Right lobe of liver (tissue), 6 donors: ENCODE data around the gene FSTL4. TPM values are rescaled to one million over a fixed set of nuclear protein-coding genes. Genes with fewer than 3 reads are reported as not detected.

ENCODE experiments used
- ATAC-seq, 4 donors: fragments of 200-7000 bp; cut with Tn5 transposase; one replicate each; pipeline ENCODE4 v1.9.1; 2020; ENCODE audit warnings: mild to moderate bottlenecking in 4 of 4, moderate library complexity in 4 of 4
- DNase-seq, 3 donors: peaks; one replicate each; pipeline ENCODE4 v3.0.0-alpha.2; 2020
- H3K27ac ChIP-seq, 3 donors: fragments of 200-600 bp; one replicate each; pipeline ENCODE4 v1.8.0; 2022
- H3K27me3 ChIP-seq, 2 donors: fragments of 200-600 bp; one replicate each; pipeline ENCODE4 v1.8.0; 2022
- H3K36me3 ChIP-seq, 4 donors: fragments of 200-600 bp; sonication (generic) in 1 of 4; one replicate each; pipeline versions ENCODE4 v1.5.1 to v1.8.0; 2017 to 2022; ENCODE audit warnings: control low read depth in 1 of 4
- H3K4me1 ChIP-seq, 4 donors: fragments of 200-600 bp; sonication (generic) in 1 of 4; one replicate each; pipeline versions ENCODE4 v1.5.1 to v1.8.0; 2017 to 2022; ENCODE audit warnings: control low read depth in 1 of 4
- H3K4me3 ChIP-seq, 3 donors: fragments of 200-600 bp; one replicate each; pipeline ENCODE4 v1.8.0; 2022
- H3K9me3 ChIP-seq, 4 donors: fragments of 200-600 bp; sonication (generic) in 1 of 4; one replicate each; pipeline versions ENCODE4 v1.5.1 to v1.8.0; 2017 to 2022; ENCODE audit warnings: control low read depth in 1 of 4
- POLR2A ChIP-seq: fragments of 450-650 bp; IDR thresholded peaks from one replicate; pipeline ENCODE4 v1.6.1; 2017; ENCODE audit warnings: antibody characterized with exemption, mild to moderate bottlenecking
- WGBS: methylation state at CpG from one replicate; pipeline ENCODE4 v1.1.6; 2018; ENCODE audit warnings: low coverage, low lambda C conversion rate; ENCODE audit not compliant: insufficient coverage; ENCODE audit errors: missing lambda C conversion rate; 5-methylcytosine and 5-hydroxymethylcytosine counted together
- intact Hi-C, 2 donors: fragments of 100-400 bp; cut with DNase I; formaldehyde crosslinking; loops; one replicate each; pipeline versions ENCODE4 v1.11.2 to v1.14.1; 2022
- total RNA-seq, 6 experiments: library from RNA; depleted of rRNA in 2 of 6; stranded (reverse); fragments of >200 nt in 2 of 6; fragmentation: NEBNext Ultra II Directional in 3 of 6; extraction: Animal tissue kit (Norgen Biotek cat#: 25700) in 3 of 6; gene quantifications; one replicate each; pipeline versions ENCODE4 v1.1.0 to v1.2.4, GENCODE V29; 2016 to 2023
- TF ChIP-seq, protein P1 (sequence below), 4 donors: fragments of 200-600 bp in 3 of 4; fragments of 450-650 bp in 1 of 4; IDR thresholded peaks; one replicate each; pipeline versions ENCODE4 v1.5.1 to v1.8.0; 2016 to 2022; ENCODE audit warnings: antibody characterized with exemption in 4 of 4, mild to moderate bottlenecking in 2 of 4
- donor health status: DM: no; HTN: yes; CAD: no.
- donor health status: DM: no; HTN: no; CAD: no.
- donor health status: DM: no; HTN: no; CAD: no.
- donor health status: DM: no; HTN: yes; CAD: no.
- donor health status: DM: no; HTN: yes; CAD: no.

FSTL4 gene
- total RNA-seq, 6 experiments from 2014 or later: 0.62 to 1.3 (median 0.80) TPM; not detected in 3

DNA sequence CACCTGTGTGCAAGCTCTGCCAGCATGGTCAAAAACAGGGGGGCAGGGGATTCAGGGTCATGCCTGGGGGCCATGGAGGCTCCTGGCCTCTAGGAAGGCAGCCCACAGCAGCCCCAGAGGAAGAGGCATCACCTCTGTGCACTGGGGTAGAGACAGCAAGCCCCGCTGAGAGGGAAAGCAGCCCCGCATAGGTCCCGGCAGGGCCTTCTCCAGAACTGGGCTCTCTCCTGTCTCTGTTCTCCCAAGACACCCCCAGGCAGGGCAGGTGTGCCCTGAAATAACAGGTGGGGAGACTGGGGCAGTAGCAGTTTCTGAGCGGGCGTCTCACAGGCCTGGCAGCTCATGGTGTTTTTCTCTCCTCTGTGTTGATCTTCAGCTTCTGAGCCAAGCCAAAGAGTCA lies 281.4 kb downstream of the FSTL4 start:
- no peak overlapping the region for H3K4me3 ChIP-seq
- TF ChIP-seq, protein P1, sequence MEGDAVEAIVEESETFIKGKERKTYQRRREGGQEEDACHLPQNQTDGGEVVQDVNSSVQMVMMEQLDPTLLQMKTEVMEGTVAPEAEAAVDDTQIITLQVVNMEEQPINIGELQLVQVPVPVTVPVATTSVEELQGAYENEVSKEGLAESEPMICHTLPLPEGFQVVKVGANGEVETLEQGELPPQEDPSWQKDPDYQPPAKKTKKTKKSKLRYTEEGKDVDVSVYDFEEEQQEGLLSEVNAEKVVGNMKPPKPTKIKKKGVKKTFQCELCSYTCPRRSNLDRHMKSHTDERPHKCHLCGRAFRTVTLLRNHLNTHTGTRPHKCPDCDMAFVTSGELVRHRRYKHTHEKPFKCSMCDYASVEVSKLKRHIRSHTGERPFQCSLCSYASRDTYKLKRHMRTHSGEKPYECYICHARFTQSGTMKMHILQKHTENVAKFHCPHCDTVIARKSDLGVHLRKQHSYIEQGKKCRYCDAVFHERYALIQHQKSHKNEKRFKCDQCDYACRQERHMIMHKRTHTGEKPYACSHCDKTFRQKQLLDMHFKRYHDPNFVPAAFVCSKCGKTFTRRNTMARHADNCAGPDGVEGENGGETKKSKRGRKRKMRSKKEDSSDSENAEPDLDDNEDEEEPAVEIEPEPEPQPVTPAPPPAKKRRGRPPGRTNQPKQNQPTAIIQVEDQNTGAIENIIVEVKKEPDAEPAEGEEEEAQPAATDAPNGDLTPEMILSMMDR (IDR thresholded peaks at IDR 0.05): no peak
- TF ChIP-seq POLR2A: no peak
- intact Hi-C loops: no loop called here
- no peak for DNase-seq
- no peaks in the 10 kb centered on the region for H3K27me3 ChIP-seq
- H3K4me1 ChIP-seq: peaks cover 0 to 13% (median 3%) of the 10 kb centered on the region in 4 donors
- H3K27ac ChIP-seq: no peak overlapping the region
- ATAC-seq: no peak
- 80% methylated on average over 2 of the region's 5 CpGs for WGBS
- no peaks in the 10 kb centered on the region for H3K9me3 ChIP-seq
- H3K36me3 ChIP-seq: no peaks in the 10 kb centered on the region

DNA sequence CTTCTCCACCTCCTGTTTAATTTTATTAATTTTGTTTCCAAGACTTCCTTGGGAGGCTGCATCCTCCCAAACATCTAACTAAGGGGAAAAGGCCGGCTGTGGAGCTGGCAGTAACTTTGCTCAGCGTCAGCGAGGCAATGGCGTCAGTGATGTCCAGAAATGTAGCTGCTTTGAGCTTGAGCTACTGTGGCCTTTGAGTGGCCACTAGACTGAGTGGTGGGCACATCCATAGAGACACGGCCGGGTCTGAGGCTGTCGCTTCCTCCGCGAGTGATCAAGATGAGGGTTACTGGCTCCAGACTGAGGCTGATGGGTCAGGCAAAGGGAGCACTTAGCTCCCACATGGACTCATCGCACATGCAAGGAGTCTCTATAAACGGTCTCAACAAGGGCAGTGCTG lies 283.5 kb downstream of the FSTL4 start:
- Histone ChIP-seq H3K9me3 (no peaks in the 10 kb centered on the region), H3K4me3 (no peak overlapping the region), H3K4me1 (peaks cover 0 to 13% (median 3%) of the 10 kb centered on the region in 4 donors), H3K36me3 (no peaks in the 10 kb centered on the region), H3K27ac (no peak overlapping the region), H3K27me3 (no peaks in the 10 kb centered on the region)
- ATAC-seq (no peak), DNase-seq (no peak)
- TF ChIP-seq POLR2A: no peak
- TF ChIP-seq, protein P1 (IDR thresholded peaks at IDR 0.05): no peak
- intact Hi-C loops: no loop called here
- WGBS: 80% methylated on average over 5 of the region's 11 CpGs

DNA sequence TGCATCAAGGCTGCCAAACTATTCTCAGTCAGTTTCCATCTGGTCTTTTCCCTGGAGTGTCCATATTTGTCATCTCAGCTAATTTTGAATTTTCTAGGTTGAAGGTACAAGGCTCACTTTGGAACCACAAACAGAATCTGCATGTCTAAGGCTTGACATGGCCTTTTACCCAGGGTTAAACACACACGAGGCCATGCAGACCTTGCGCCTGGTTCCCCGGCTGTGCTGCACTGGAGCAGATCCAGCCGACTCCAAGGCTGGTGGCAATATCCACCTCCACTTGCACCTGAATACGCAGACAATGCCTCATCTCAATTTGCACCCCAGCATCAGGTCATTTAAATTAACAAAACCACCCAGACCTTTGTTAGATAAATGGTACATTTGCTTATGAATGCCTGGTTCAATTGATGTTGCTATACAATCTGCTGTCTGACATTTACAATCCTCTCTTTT lies 284.4 kb downstream of the FSTL4 start:
- 25% methylated on average over 4 of the region's 5 CpGs for WGBS
- intact Hi-C loops: no loop called here
- Histone ChIP-seq H3K36me3 (no peaks in the 10 kb centered on the region), H3K4me3 (no peak overlapping the region), H3K4me1 (peaks cover 0 to 13% (median 3%) of the 10 kb centered on the region in 4 donors), H3K27ac (peak overlapping the region in 1 of 3 donors; percentile 6), H3K9me3 (no peaks in the 10 kb centered on the region), H3K27me3 (no peaks in the 10 kb centered on the region)
- ATAC-seq (peak; percentile 85 to 91 (median 88)), DNase-seq (peak; percentile 50 to 82 (median 70))
- TF ChIP-seq, protein P1 (IDR thresholded peaks at IDR 0.05): no peak
- TF ChIP-seq POLR2A: no peak

DNA sequence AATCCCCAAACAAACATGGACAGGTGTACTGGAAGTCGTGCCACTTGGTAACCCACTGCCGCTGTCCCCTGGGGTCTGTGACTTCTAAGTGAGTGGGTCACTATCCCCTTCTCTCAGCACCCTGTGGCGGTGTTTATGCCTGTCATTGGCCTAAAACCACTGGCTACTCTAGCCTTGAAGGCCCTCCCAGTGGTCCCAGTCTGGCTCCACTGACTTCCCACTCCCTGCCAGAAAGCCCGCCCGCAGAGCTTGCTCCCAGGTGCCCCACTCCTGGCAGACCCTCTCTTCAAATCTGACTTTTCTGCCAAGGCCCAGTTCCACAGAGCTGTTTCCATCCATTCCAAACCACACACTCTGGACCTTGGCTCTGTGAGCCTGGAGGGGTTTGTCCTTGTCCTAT lies 286.0 kb downstream of the FSTL4 start:
- WGBS: 71% methylated on average over 1 of the region's 5 CpGs
- intact Hi-C loops: no loop called here

DNA sequence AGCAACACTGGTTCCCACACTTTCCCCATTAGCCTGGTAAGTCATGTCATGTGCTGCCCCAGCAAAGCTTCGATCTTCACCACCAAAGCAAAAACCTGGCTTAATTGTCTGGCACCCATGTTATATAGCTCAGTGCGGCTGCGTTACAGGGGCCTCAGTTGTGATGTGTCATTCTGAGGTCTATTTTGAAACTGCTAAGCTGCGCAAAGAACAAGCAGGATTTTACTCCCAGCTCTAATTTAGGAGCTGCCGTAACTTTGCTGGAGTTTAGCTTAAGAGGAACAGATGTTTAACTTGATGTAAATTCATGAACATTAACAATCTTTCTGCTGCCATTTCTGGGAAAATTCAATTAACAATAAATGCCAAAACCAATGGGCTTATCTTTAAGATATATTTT lies 286.5 kb downstream of the FSTL4 start:
- DNase-seq: no peak
- no peak for TF ChIP-seq POLR2A
- TF ChIP-seq, protein P1 (IDR thresholded peaks at IDR 0.05): no peak
- WGBS: 90% methylated on average over 2 of the region's 5 CpGs

More for the DNA sequence above, 286.0 kb downstream of the FSTL4 start:
- no peak overlapping the region for H3K4me3 ChIP-seq
- H3K27ac ChIP-seq: no peak overlapping the region
- no peaks in the 10 kb centered on the region for H3K36me3 ChIP-seq
- no peaks in the 10 kb centered on the region for H3K9me3 ChIP-seq
- DNase-seq (no peak), ATAC-seq (no peak)
- H3K4me1 ChIP-seq: peaks cover 0 to 13% (median 3%) of the 10 kb centered on the region in 4 donors
- no peaks in the 10 kb centered on the region for H3K27me3 ChIP-seq
- TF ChIP-seq POLR2A: no peak

More for the DNA sequence above, 286.5 kb downstream of the FSTL4 start:
- H3K4me1 ChIP-seq: peaks cover 0 to 13% (median 3%) of the 10 kb centered on the region in 4 donors
- no peak overlapping the region for H3K27ac ChIP-seq
- no peak overlapping the region for H3K4me3 ChIP-seq
- ATAC-seq: no peak
- no peaks in the 10 kb centered on the region for H3K36me3 ChIP-seq
- intact Hi-C loops: no loop called here
- H3K27me3 ChIP-seq: no peaks in the 10 kb centered on the region
- H3K9me3 ChIP-seq: no peaks in the 10 kb centered on the region
